GM10248 (cell line): Measurements from ENCODE around the gene ADAMTSL3.

ENCODE experiments used
- CTCF ChIA-PET: fragments of 300-600 bp; sonication (Branson Sonifier 250); formaldehyde crosslinking; extraction: SDS; loops from one replicate; lab custom pipeline; 2021; ENCODE audit warnings: antibody characterized with exemption; lab: Yijun Ruan, JAX
- POLR2A ChIA-PET: fragments of 350-650 bp; sonication (Branson Sonifier 250); formaldehyde crosslinking; extraction: SDS; loops from one replicate; lab custom pipeline; 2020; ENCODE audit warnings: antibody characterized with exemption; lab: Yijun Ruan, JAX
- DNase-seq: peaks from one replicate; pipeline ENCODE4 v3.0.0; 2012; ENCODE audit errors: extremely low spot score
- CTCF ChIP-seq: IDR thresholded peaks from 2 replicates; pipeline ENCODE4 v1.5.1; 2012; ENCODE audit warnings: mild to moderate bottlenecking, low read depth; ENCODE audit errors: extremely low read depth, missing control alignments, control extremely low read depth

ADAMTSL3 gene

GRCh38 chr15:83690676-83691075, 36.8 kb downstream of the ADAMTSL3 start:
- CTCF ChIA-PET = no interaction called here
- DNase-seq = no peak
- TF ChIP-seq CTCF = no peak
- POLR2A ChIA-PET = no interaction called here

- POLR2A ChIA-PET = no interaction called here
- TF ChIP-seq CTCF = no peak
- CTCF ChIA-PET = interaction anchor here (1.0 kb wide), 1 partner anchor 10 kb away, joined by 3 read pairs; no protein-coding TSS in a partner anchor
- no peak for DNase-seq
These were observed 39.0 kb downstream of the ADAMTSL3 start for GRCh38 chr15:83692746-83693581.

- no peak for DNase-seq
- ChIA-PET CTCF (no interaction called here), POLR2A (no interaction called here)
- TF ChIP-seq CTCF = no peak
These were observed 40.1 kb downstream of the ADAMTSL3 start for GRCh38 chr15:83694015-83694414.

- ChIA-PET CTCF (no interaction called here), POLR2A (no interaction called here)
- DNase-seq = no peak
- no peak for TF ChIP-seq CTCF
These were observed 40.6 kb downstream of the ADAMTSL3 start for GRCh38 chr15:83694536-83694935.

- no peak for DNase-seq
- ChIA-PET POLR2A (no interaction called here), CTCF (no interaction called here)
- TF ChIP-seq CTCF = no peak
These were observed 41.3 kb downstream of the ADAMTSL3 start for GRCh38 chr15:83695246-83695645.

- DNase-seq = no peak
- CTCF ChIA-PET = no interaction called here
- TF ChIP-seq CTCF = no peak
- POLR2A ChIA-PET = no interaction called here
These were observed 42.0 kb downstream of the ADAMTSL3 start for GRCh38 chr15:83695901-83696425.
